GM18520 (cell line): ENCODE data around the gene COX7A2L.
"Not testable (repeated sequence)": the region's sequence is repeated elsewhere in the genome, so short reads cannot be mapped to it uniquely, and the experiment has no call there.

Experiments
- ATAC-seq: cut with Tn5 transposase; IDR thresholded peaks from one replicate; pipeline ENCODE4 v1.9.1; 2021; ENCODE audit not compliant: unreplicated experiment

COX7A2L gene

GRCh38 chr2:42360890-42361727 lies at the start of gene COX7A2L:
Gene COX7A2L (minus strand): TSS chr2:42361217. CDS start chr2:42361161, 56 bp downstream.
- ATAC-seq = peak; percentile 83

GRCh38 chr2:42408009-42408408 lies 47.0 kb upstream of the COX7A2L start:
- ATAC-seq = no peak

- ATAC-seq = no peak
Observed at GRCh38 chr2:42407476-42407875, 46.5 kb upstream of the COX7A2L start.

GRCh38 chr2:42404676-42405075 lies 43.7 kb upstream of the COX7A2L start:
- ATAC-seq = no peak

- ATAC-seq = no peak
Observed at GRCh38 chr2:42401773-42402172, 40.8 kb upstream of the COX7A2L start.

- not testable (repeated sequence) for ATAC-seq
Observed at GRCh38 chr2:42398052-42398451, 37.0 kb upstream of the COX7A2L start.

- not testable (repeated sequence) for ATAC-seq
Observed at GRCh38 chr2:42393320-42393719, 32.3 kb upstream of the COX7A2L start.

- ATAC-seq = no peak
Observed at GRCh38 chr2:42392191-42392590, 31.2 kb upstream of the COX7A2L start.

GRCh38 chr2:42390401-42390969 lies 29.5 kb upstream of the COX7A2L start:
- no peak for ATAC-seq

GRCh38 chr2:42386682-42387081 lies 25.7 kb upstream of the COX7A2L start:
- no peak for ATAC-seq

- ATAC-seq = no peak
Observed at GRCh38 chr2:42385225-42385624, 24.2 kb upstream of the COX7A2L start.

GRCh38 chr2:42383855-42384530 lies 23.0 kb upstream of the COX7A2L start:
- no peak for ATAC-seq

- no peak for ATAC-seq
Observed at GRCh38 chr2:42382144-42382543, 21.1 kb upstream of the COX7A2L start.

- not testable (repeated sequence) for ATAC-seq
Observed at GRCh38 chr2:42380026-42380425, 19.0 kb upstream of the COX7A2L start.

GRCh38 chr2:42378415-42378814 lies 17.4 kb upstream of the COX7A2L start:
- ATAC-seq = no peak

- no peak for ATAC-seq
Observed at GRCh38 chr2:42376758-42377157, 15.7 kb upstream of the COX7A2L start.

GRCh38 chr2:42372474-42373200 lies 11.6 kb upstream of the COX7A2L start:
- no peak for ATAC-seq

GRCh38 chr2:42371611-42372473 lies 10.8 kb upstream of the COX7A2L start:
- no peak for ATAC-seq

GRCh38 chr2:42369532-42370229 lies 8.7 kb upstream of the COX7A2L start:
- ATAC-seq = no peak
